ENCODE data around the gene STEEP1. TPM values are rescaled to one million over a fixed set of nuclear protein-coding genes. Genes with fewer than 3 reads are reported as not detected.
A peak's percentile ranks its signal among the peaks of the same experiment; 100 is the strongest.

Gene STEEP1
- total and polyA plus RNA-seq, 2 of the 13 experiments (the other 11 are each of a cell fraction or from before 2014, with no cell fraction given) = 7.7 to 23.1 TPM

- TF ChIP-seq ZNF318 (CRISPR knock-in tag; IDR thresholded peaks at IDR 0.05) (no peak), RBM39 (IDR thresholded peaks at IDR 0.05; ENCODE audit: low read depth, low read length, poor library complexity, severe bottlenecking) (no peak), ZNF597 (CRISPR knock-in tag; IDR thresholded peaks at IDR 0.05) (no peak), MAX (IDR thresholded peaks at IDR 0.05) (peak; percentile 83), ZMYM3 (CRISPR knock-in tag; IDR thresholded peaks at IDR 0.05) (peak; percentile 50; the same call in 1 of the 2 replicates), POLR2A (IDR thresholded peaks at IDR 0.05; ENCODE audit: insufficient read depth in 1 of 2, low read depth in 2 of 2, low read length in 2 of 2) (peak in 1 of 2 experiments; percentile 25; a peak in 1 of 4 replicates), PHF5A (CRISPR knock-in tag; IDR thresholded peaks at IDR 0.05; ENCODE audit: low read depth, unreplicated experiment) (no peak), RCOR2 (CRISPR knock-in tag; IDR thresholded peaks at IDR 0.05) (peak; percentile 18; the same call in 1 of the 2 replicates), ZNF576 (CRISPR knock-in tag; IDR thresholded peaks at IDR 0.05) (no peak), FOXJ3 (CRISPR knock-in tag; IDR thresholded peaks at IDR 0.05; ENCODE audit: borderline replicate concordance) (no peak), ZNF121 (CRISPR knock-in tag; IDR thresholded peaks at IDR 0.05) (no peak), ISX (CRISPR knock-in tag; conservative IDR thresholded peaks at IDR 0.05) (no peak), HMG20A (CRISPR knock-in tag; IDR thresholded peaks at IDR 0.05; ENCODE audit: borderline replicate concordance) (0 out of 2 replicates have a peak, but pooled peaks have one; percentile 11), ZNF687 (CRISPR knock-in tag; IDR thresholded peaks at IDR 0.05) (peak; percentile 83)
Observed at GRCh38 chrX:119495734-119496726, 69.2 kb downstream of the STEEP1 start (continued).

All from HepG2 (cell line).